Mesothelial cell of epicardium (in vitro differentiated cells): ENCODE measurements around the gene HLA-DPB1. TPM values are rescaled to one million over a fixed set of nuclear protein-coding genes. Genes with fewer than 3 reads are reported as not detected.
"Not testable (repeated sequence)": the region's sequence is repeated elsewhere in the genome, so short reads cannot be mapped to it uniquely, and the experiment has no call there.

Experiments
- DNase-seq, 2 experiments: peaks; one replicate each; pipeline ENCODE4 v3.0.0; 2021; ENCODE audit warnings: low spot score in 2 of 2; ENCODE audit not compliant: unreplicated experiment in 2 of 2
- H3K27ac Mint-ChIP-seq: 2 replicates; pipeline ENCODE4 v1.8.0; 2021; ENCODE audit warnings: mixed read lengths
- H3K27me3 Mint-ChIP-seq: 2 replicates; pipeline ENCODE4 v1.8.0; 2021; ENCODE audit warnings: low read depth, mixed read lengths
- H3K36me3 Mint-ChIP-seq: 2 replicates; pipeline ENCODE4 v1.8.0; 2021; ENCODE audit warnings: mixed read lengths
- H3K4me1 Mint-ChIP-seq: 2 replicates; pipeline ENCODE4 v1.8.0; 2021; ENCODE audit warnings: mixed read lengths
- H3K4me3 Mint-ChIP-seq: 2 replicates; pipeline ENCODE4 v1.8.0; 2021; ENCODE audit warnings: mild to moderate bottlenecking, moderate library complexity, mixed read lengths
- H3K9me3 Mint-ChIP-seq: 2 replicates; pipeline ENCODE4 v1.8.0; 2021; ENCODE audit warnings: mixed read lengths
- total RNA-seq: library from RNA; stranded (reverse); gene quantifications from 3 replicates; pipeline ENCODE4 v1.2.1, GENCODE V29; 2021
- TF ChIP-seq, protein P1 (sequence below): fragments of 200-600 bp; sonication (generic); IDR thresholded peaks from one replicate; pipeline ENCODE4 v1.5.0; 2021; ENCODE audit warnings: antibody characterized with exemption; ENCODE audit not compliant: unreplicated experiment

HLA-DPB1 gene
- total RNA-seq, 1 donor from 2014 or later = 12.7 TPM

- TF ChIP-seq, protein P1, sequence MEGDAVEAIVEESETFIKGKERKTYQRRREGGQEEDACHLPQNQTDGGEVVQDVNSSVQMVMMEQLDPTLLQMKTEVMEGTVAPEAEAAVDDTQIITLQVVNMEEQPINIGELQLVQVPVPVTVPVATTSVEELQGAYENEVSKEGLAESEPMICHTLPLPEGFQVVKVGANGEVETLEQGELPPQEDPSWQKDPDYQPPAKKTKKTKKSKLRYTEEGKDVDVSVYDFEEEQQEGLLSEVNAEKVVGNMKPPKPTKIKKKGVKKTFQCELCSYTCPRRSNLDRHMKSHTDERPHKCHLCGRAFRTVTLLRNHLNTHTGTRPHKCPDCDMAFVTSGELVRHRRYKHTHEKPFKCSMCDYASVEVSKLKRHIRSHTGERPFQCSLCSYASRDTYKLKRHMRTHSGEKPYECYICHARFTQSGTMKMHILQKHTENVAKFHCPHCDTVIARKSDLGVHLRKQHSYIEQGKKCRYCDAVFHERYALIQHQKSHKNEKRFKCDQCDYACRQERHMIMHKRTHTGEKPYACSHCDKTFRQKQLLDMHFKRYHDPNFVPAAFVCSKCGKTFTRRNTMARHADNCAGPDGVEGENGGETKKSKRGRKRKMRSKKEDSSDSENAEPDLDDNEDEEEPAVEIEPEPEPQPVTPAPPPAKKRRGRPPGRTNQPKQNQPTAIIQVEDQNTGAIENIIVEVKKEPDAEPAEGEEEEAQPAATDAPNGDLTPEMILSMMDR = no peak
- DNase-seq = no peak
- no peaks in the 10 kb centered on the region for H3K4me1 Mint-ChIP-seq
- no peaks in the 10 kb centered on the region for H3K36me3 Mint-ChIP-seq
- H3K27ac Mint-ChIP-seq = no peak overlapping the region
- peaks cover 51% of the 10 kb centered on the region for H3K27me3 Mint-ChIP-seq
- peaks cover 20% of the 10 kb centered on the region for H3K9me3 Mint-ChIP-seq
- H3K4me3 Mint-ChIP-seq = no peak overlapping the region
These were observed 22.6 kb upstream of the HLA-DPB1 start for GRCh38 chr6:33053230-33053629.

GRCh38 chr6:33057222-33058150 lies 18.3 kb upstream of the HLA-DPB1 start:
- Mint-ChIP-seq H3K27ac (no peak overlapping the region), H3K4me1 (no peaks in the 10 kb centered on the region), H3K36me3 (no peaks in the 10 kb centered on the region), H3K27me3 (peaks cover 41% of the 10 kb centered on the region), H3K9me3 (peaks cover 20% of the 10 kb centered on the region), H3K4me3 (no peak overlapping the region)
- no peak for DNase-seq
- TF ChIP-seq, protein P1 = no peak

DNA sequence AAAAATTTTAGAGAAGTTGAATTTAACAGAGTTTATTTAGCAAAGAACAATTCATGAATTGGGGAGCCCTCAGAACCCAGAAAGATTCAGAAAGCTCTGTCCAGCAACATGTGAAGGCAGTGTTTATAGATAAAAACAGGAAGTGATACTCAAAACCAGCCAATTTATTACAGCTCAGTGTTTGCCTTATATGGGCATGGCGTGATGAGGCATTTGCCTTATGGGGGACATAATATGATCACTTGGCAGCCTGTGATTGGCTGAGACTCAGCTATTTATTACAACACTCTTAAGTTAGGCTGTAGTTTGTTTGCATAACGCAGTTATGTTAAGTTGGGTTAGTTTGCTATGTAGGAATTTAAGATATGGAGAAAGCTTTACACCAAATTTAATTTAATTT lies 13.8 kb upstream of the HLA-DPB1 start:
- H3K4me3 Mint-ChIP-seq = no peak overlapping the region
- TF ChIP-seq, protein P1 = no peak
- no peaks in the 10 kb centered on the region for H3K4me1 Mint-ChIP-seq
- no peak for DNase-seq
- peaks cover 31% of the 10 kb centered on the region for H3K27me3 Mint-ChIP-seq
- peaks cover 9% of the 10 kb centered on the region for H3K9me3 Mint-ChIP-seq
- no peak overlapping the region for H3K27ac Mint-ChIP-seq
- no peaks in the 10 kb centered on the region for H3K36me3 Mint-ChIP-seq

GRCh38 chr6:33063435-33063834 lies 12.4 kb upstream of the HLA-DPB1 start:
- peaks cover 14% of the 10 kb centered on the region for H3K9me3 Mint-ChIP-seq
- not testable (repeated sequence) for H3K27ac Mint-ChIP-seq, H3K4me3 Mint-ChIP-seq, H3K36me3 Mint-ChIP-seq, DNase-seq, H3K4me1 Mint-ChIP-seq
- peaks cover 17% of the 10 kb centered on the region for H3K27me3 Mint-ChIP-seq

- H3K27ac Mint-ChIP-seq = no peak overlapping the region
- H3K9me3 Mint-ChIP-seq = peaks cover 14% of the 10 kb centered on the region
- H3K4me1 Mint-ChIP-seq = no peaks in the 10 kb centered on the region
- H3K36me3 Mint-ChIP-seq = no peaks in the 10 kb centered on the region
- no peak overlapping the region for H3K4me3 Mint-ChIP-seq
- TF ChIP-seq, protein P1 = no peak
- H3K27me3 Mint-ChIP-seq = peaks cover 14% of the 10 kb centered on the region
- DNase-seq = no peak
These were observed 11.1 kb upstream of the HLA-DPB1 start for GRCh38 chr6:33064723-33065122.

- Mint-ChIP-seq H3K36me3 (no peaks in the 10 kb centered on the region), H3K4me1 (no peaks in the 10 kb centered on the region), H3K9me3 (peaks cover 14% of the 10 kb centered on the region), H3K27ac (no peak overlapping the region), H3K4me3 (no peak overlapping the region), H3K27me3 (peaks cover 14% of the 10 kb centered on the region)
- DNase-seq = no peak
- TF ChIP-seq, protein P1 = no peak
These were observed 10.5 kb upstream of the HLA-DPB1 start for GRCh38 chr6:33065312-33065711.
